ENCODE measurements around the gene PNPLA8.

Gene PNPLA8

DNA sequence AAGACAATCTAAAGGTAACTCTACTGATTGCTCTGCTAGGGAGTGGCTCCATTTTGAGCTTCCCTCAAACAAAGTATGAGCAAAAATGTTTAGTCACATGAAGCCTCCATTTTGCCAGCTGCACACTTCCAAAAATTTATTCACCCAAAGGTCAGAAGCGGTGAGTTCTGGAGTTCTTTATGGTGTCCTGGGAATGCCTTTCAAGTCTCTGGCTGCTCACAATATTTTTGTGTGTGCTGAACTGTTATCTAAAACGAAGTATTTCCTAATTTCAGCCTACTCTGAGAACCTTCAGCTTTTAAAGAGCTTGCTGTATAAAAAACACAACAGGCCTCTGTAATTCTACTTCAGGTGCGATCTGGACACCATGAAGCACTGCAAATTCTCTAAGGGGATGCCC is 85.3 kb downstream of the PNPLA8 start:
- DNase-seq, result no peak

DNA sequence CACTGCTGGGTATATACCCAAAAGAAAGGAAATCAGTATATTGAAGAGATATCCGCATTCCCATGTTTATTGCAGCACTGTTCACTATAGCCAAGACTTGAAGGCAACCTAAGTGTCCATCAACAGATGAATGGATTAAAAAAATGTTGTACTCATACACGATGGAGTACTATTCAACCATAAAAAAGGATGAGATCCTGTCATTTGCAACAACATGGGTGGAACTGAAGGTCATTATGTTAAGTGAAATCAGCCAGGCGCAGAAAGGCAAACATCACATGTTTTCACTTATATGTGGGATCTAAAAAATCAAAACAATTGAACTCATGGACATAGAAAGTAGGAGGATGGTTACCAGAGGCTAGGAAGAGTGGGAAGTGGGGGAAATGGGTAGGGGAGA is 89.0 kb downstream of the PNPLA8 start:
- DNase-seq, result no peak

GRCh38 chr7:108434010-108434409 is 91.9 kb downstream of the PNPLA8 start:
- no peak for DNase-seq

DNA sequence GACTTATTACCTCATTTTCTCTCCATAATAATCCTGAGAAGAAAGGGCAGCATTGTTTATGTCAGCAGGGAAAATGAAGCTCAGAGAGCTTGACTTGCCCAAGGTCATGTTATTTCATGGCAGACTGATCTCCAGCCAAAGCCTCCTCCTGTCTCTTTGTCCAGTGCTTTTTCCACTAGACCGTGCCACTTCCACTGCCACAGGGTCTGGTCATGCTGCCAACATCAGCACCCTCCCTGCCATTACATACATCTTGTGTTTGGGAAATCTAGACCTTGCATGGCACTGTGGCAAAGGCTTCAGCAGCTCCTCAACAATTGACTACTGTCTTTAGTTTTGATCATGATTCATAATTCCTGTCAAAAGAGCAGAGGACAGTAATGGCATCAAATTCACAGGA is 94.8 kb downstream of the PNPLA8 start:
- DNase-seq, result no peak

DNA sequence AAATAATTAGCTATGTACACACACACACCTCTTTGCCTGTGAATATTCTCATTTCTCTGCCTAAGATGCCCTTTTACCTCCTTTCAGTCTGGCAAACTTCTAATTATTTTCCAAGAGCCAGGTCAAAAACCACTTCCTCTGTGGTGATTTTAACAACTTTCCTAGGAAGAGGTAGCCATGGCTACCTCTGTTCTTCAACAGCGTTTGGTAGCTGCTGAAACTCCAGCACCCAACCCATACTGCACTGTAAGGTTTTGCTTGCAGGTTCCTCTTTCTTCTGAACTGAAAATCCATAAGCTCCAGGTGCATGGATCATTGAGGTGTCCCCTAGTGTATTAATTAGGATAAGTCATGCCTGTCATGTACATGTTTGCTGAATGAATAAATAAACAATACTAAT is 95.3 kb downstream of the PNPLA8 start:
- no peak for DNase-seq

- no peak for DNase-seq
These were observed 98.2 kb downstream of the PNPLA8 start for GRCh38 chr7:108427766-108428165.

GRCh38 chr7:108425714-108426275 is 100.1 kb downstream of the PNPLA8 start:
- DNase-seq, result no peak

- no peak for DNase-seq
These were observed 101.9 kb downstream of the PNPLA8 start for GRCh38 chr7:108424013-108424412.

GRCh38 chr7:108423089-108423989 is 102.6 kb downstream of the PNPLA8 start:
- DNase-seq, result no peak

DNA sequence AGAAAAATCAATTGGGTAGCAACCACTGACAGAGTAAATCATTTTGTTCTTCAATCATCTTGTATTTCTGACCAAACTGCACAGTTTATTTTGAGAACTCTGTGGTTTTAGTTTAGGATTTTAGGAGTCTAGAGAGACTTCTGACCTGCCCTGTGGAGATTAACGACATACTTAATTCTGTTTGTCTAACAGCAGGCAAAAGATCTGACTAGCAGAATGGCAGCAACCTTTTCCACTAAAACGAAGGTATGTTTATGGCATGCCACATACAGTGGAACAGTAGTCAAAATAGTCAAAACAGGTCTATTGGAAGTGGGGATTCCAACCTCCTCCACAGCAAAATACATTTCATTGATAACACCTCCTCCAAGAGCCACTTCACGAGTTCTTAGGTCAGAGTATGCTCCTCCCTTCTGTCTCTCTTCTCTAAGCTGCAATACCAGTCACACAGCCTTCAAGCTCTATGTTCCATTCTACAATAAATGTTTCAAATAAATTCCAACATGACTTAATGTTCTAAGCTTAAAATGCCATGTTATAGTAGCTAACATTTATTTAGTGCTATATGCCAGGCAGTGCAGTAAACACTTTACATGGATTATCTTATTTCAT is 104.1 kb downstream of the PNPLA8 start:
- no peak for DNase-seq

Measured in SHP77 treated with DMSO at 0.1 percent for 48 hours (cell line).